GM23248 (cell line): ENCODE data around the gene PPFIA4.

Source experiments
- EZH2 ChIP-seq: fragments of 200-600 bp; sonication (generic); IDR thresholded peaks from 2 replicates; pipeline ENCODE4 v1.6.1; 2018; ENCODE audit warnings: antibody characterized with exemption, mild to moderate bottlenecking; ENCODE audit not compliant: insufficient read depth, poor library complexity, severe bottlenecking
- EZH2phosphoT487 ChIP-seq: fragments of 200-600 bp; sonication (generic); IDR thresholded peaks from 2 replicates; pipeline ENCODE4 v1.6.1; 2018; ENCODE audit warnings: antibody characterized with exemption, moderate library complexity, mild to moderate bottlenecking, low read depth; ENCODE audit not compliant: insufficient read depth

DNA sequence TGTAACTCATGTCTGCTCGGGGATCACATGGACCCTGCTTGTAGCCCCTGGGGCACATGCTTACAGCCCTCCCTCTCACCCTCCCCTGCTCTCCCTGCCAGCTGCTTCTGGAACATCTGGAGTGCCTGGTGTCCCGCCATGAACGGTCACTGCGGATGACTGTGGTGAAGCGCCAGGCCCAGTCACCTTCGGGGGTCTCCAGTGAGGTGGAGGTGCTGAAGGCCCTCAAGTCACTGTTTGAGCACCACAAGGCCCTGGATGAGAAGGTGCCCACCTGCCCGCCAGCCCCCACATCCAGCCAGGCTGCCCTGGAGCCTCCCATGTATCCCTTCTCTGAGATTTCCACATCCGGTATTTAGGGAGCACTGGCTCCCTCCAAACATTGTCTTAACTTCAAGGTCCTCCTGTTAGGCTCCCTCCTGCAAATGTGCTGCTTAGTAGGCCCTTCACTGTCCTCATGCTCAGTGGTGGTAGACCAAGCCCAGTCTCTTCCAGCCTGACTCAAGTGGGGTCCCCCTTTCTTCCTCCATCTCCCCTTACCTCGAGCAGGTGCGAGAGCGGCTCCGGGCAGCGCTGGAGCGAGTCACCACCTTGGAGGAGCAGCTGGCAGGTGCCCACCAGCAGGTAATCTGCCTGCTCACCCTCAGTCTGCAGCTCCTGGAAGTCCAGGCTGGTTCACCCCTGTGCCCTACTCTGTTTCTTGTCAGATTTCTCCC lies 17.7 kb downstream of the PPFIA4 start:
- TF ChIP-seq EZH2phosphoT487 (no peak), EZH2 (no peak)
